ENCODE results near the gene TOX2.
A peak's percentile ranks its signal among the peaks of the same experiment; 100 is the strongest.

TOX2 gene

GRCh38 chr20:44033873-44034272 is 119.2 kb downstream of the TOX2 start:
- DNase-seq: no peak
- no peak overlapping the region for H3K4me3 ChIP-seq (ENCODE audit: low read depth, low read length)
- no peaks in the 10 kb centered on the region for H3K27me3 ChIP-seq
- H3K4me1 ChIP-seq: no peaks in the 10 kb centered on the region
- H3K36me3 ChIP-seq: no peaks in the 10 kb centered on the region
- no peak for TF ChIP-seq CTCF (IDR thresholded peaks at IDR 0.05; ENCODE audit: low read depth, low read length)
- no peaks in the 10 kb centered on the region for H3K9me3 ChIP-seq

- TF ChIP-seq CTCF (IDR thresholded peaks at IDR 0.05; ENCODE audit: low read depth, low read length): no peak
- no peak for DNase-seq
- Histone ChIP-seq H3K27me3 (no peaks in the 10 kb centered on the region), H3K4me1 (no peaks in the 10 kb centered on the region), H3K9me3 (no peaks in the 10 kb centered on the region), H3K36me3 (no peaks in the 10 kb centered on the region), H3K4me3 (ENCODE audit: low read depth, low read length) (no peak overlapping the region)
Measured at GRCh38 chr20:44034451-44034850, 119.8 kb downstream of the TOX2 start.

- TF ChIP-seq CTCF (IDR thresholded peaks at IDR 0.05; ENCODE audit: low read depth, low read length): no peak
- Histone ChIP-seq H3K4me3 (ENCODE audit: low read depth, low read length) (no peak overlapping the region), H3K4me1 (no peaks in the 10 kb centered on the region)
Measured at GRCh38 chr20:44034965-44035635, 120.4 kb downstream of the TOX2 start.

GRCh38 chr20:44035924-44036323 is 121.3 kb downstream of the TOX2 start:
- Histone ChIP-seq H3K36me3 (no peaks in the 10 kb centered on the region), H3K27me3 (no peaks in the 10 kb centered on the region), H3K4me3 (ENCODE audit: low read depth, low read length) (no peak overlapping the region), H3K9me3 (no peaks in the 10 kb centered on the region), H3K4me1 (no peaks in the 10 kb centered on the region)
- TF ChIP-seq CTCF (IDR thresholded peaks at IDR 0.05; ENCODE audit: low read depth, low read length): no peak
- no peak for DNase-seq

More at GRCh38 chr20:44034965-44035635, 120.4 kb downstream of the TOX2 start:
- Histone ChIP-seq H3K27me3 (no peaks in the 10 kb centered on the region), H3K9me3 (no peaks in the 10 kb centered on the region), H3K36me3 (no peaks in the 10 kb centered on the region)
- DNase-seq: no peak

- TF ChIP-seq CTCF (IDR thresholded peaks at IDR 0.05; ENCODE audit: low read depth, low read length): no peak
- no peak for DNase-seq
- Histone ChIP-seq H3K27me3 (no peaks in the 10 kb centered on the region), H3K36me3 (no peaks in the 10 kb centered on the region), H3K9me3 (no peaks in the 10 kb centered on the region), H3K4me1 (no peaks in the 10 kb centered on the region), H3K4me3 (ENCODE audit: low read depth, low read length) (no peak overlapping the region)
Measured at GRCh38 chr20:44036441-44036840, 121.8 kb downstream of the TOX2 start.

GRCh38 chr20:44038681-44039123 is 124.0 kb downstream of the TOX2 start:
- H3K27me3 ChIP-seq: no peaks in the 10 kb centered on the region
- no peak overlapping the region; the same call in 1 of the 2 replicates for H3K4me3 ChIP-seq (ENCODE audit: low read depth, low read length)
- H3K36me3 ChIP-seq: no peaks in the 10 kb centered on the region
- TF ChIP-seq CTCF (IDR thresholded peaks at IDR 0.05; ENCODE audit: low read depth, low read length): no peak
- DNase-seq: peak; percentile 70
- no peaks in the 10 kb centered on the region for H3K4me1 ChIP-seq
- no peaks in the 10 kb centered on the region for H3K9me3 ChIP-seq

Data from BE2C (cell line).